ENCODE measurements around the gene TMEM184A. TPM values are rescaled to one million over a fixed set of nuclear protein-coding genes. Genes with fewer than 3 reads are reported as not detected.
A peak's percentile ranks its signal among the peaks of the same experiment; 100 is the strongest.

TMEM184A gene
- total RNA-seq, 2 donors from 2014 or later: 1.5 TPM; not detected in 1

DNA sequence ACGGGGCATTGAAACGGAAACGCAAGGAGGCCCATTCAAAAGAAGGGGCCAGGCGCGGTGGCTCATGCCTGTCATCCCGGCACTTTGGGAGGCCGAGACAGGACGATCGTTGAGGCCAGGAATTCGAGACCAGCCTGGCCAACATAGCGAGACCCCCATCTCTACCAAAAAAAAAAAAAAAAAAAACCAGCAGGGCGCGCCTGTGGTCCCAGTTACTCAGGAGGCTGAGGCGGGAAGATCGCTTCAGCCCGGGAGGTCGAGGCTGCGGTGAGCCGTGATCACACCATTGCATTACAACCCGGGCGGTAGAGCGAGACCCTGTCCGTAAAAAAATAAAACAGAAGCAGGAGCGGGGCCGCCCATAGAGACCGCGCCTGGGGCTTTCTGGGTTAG, 13.4 kb upstream of the TMEM184A start:
- no peaks in the 10 kb centered on the region for H3K9me3 ChIP-seq
- H3K4me1 ChIP-seq (ENCODE audit: control insufficient read depth in 1 of 2, low read depth in 2 of 2): peaks cover 11 to 22% of the 10 kb centered on the region in 2 donors
- TF ChIP-seq, protein P1, sequence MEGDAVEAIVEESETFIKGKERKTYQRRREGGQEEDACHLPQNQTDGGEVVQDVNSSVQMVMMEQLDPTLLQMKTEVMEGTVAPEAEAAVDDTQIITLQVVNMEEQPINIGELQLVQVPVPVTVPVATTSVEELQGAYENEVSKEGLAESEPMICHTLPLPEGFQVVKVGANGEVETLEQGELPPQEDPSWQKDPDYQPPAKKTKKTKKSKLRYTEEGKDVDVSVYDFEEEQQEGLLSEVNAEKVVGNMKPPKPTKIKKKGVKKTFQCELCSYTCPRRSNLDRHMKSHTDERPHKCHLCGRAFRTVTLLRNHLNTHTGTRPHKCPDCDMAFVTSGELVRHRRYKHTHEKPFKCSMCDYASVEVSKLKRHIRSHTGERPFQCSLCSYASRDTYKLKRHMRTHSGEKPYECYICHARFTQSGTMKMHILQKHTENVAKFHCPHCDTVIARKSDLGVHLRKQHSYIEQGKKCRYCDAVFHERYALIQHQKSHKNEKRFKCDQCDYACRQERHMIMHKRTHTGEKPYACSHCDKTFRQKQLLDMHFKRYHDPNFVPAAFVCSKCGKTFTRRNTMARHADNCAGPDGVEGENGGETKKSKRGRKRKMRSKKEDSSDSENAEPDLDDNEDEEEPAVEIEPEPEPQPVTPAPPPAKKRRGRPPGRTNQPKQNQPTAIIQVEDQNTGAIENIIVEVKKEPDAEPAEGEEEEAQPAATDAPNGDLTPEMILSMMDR (IDR thresholded peaks at IDR 0.05): no peak
- no peak for DNase-seq (ENCODE audit: low spot score)
- peak overlapping the region; percentile 96 for H3K4me3 ChIP-seq
- no peak for ATAC-seq (ENCODE audit: insufficient number of reproducible peaks, low FRiP score, low read depth)
- H3K27me3 ChIP-seq (replicated peaks; ENCODE audit: insufficient read depth): no peaks in the 10 kb centered on the region
- H3K36me3 ChIP-seq: peaks cover 4% of the 10 kb centered on the region
- H3K27ac ChIP-seq: peak overlapping the region; percentile 90 to 93

DNA sequence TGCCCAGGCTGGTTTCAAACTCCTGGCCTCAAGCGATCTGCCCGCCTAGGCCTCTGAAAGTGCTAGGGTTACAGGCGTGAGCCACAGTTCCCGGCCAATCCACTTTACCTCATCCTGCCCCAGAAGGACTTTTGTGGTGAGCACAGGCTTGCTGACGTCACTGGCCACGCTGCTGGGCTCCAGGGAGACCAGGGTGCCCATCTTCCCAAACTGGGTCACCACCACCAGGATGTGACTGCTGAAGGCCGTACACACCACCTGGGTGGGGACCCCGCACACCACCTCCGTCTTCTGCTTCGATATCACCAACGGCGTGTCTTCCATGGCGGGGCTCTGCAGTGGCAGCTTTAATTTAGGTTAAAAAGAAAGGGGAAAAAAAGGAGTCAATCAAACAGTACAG, 13.0 kb upstream of the TMEM184A start:
- Histone ChIP-seq H3K4me1 (ENCODE audit: control insufficient read depth in 1 of 2, low read depth in 2 of 2) (peaks cover 11 to 22% of the 10 kb centered on the region in 2 donors), H3K27me3 (replicated peaks; ENCODE audit: insufficient read depth) (no peaks in the 10 kb centered on the region), H3K4me3 (peak overlapping the region; percentile 96), H3K36me3 (peaks cover 4% of the 10 kb centered on the region), H3K9me3 (no peaks in the 10 kb centered on the region), H3K27ac (peak overlapping the region in 1 of 2 donors; percentile 90)
- no peak for DNase-seq (ENCODE audit: low spot score)
- ATAC-seq (ENCODE audit: insufficient number of reproducible peaks, low FRiP score, low read depth): no peak
- TF ChIP-seq, protein P1 (IDR thresholded peaks at IDR 0.05): no peak

DNA sequence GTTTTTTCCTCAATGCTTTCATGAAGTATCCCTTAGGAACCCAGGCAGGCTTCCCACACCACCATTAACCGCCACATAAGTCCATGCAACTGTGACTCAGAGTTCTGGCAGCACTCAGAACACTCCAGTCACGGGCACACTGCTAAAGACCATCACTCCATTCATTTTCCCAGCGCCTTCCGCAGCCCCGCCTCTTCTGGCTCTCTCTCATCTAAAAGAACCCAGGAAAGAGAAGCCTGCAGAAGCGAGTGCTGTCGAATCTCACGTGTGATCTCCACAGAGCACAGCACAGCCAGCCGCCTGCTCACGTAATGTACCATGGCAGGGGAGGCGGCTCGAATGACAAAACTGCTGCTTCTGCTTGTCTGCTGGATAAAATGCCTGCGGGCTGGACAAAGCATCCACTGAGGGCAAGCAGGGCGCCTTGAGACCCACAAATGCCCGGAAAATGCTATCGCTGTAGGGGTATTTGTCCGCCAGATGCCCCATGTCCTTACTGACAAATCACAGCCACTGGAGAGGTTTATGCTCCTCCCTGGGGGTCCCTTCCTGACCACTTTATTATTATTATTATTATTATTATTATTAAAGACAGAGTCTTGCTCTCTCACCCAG, 12.0 kb upstream of the TMEM184A start:
- Histone ChIP-seq H3K27me3 (replicated peaks; ENCODE audit: insufficient read depth) (no peaks in the 10 kb centered on the region), H3K9me3 (no peaks in the 10 kb centered on the region), H3K4me1 (ENCODE audit: control insufficient read depth in 1 of 2, low read depth in 2 of 2) (peaks cover 11 to 22% of the 10 kb centered on the region in 2 donors), H3K36me3 (peaks cover 4% of the 10 kb centered on the region), H3K4me3 (no peak overlapping the region), H3K27ac (no peak overlapping the region)
- TF ChIP-seq, protein P1 (IDR thresholded peaks at IDR 0.05): no peak
- DNase-seq (ENCODE audit: low spot score) (no peak), ATAC-seq (ENCODE audit: insufficient number of reproducible peaks, low FRiP score, low read depth) (no peak)

DNA sequence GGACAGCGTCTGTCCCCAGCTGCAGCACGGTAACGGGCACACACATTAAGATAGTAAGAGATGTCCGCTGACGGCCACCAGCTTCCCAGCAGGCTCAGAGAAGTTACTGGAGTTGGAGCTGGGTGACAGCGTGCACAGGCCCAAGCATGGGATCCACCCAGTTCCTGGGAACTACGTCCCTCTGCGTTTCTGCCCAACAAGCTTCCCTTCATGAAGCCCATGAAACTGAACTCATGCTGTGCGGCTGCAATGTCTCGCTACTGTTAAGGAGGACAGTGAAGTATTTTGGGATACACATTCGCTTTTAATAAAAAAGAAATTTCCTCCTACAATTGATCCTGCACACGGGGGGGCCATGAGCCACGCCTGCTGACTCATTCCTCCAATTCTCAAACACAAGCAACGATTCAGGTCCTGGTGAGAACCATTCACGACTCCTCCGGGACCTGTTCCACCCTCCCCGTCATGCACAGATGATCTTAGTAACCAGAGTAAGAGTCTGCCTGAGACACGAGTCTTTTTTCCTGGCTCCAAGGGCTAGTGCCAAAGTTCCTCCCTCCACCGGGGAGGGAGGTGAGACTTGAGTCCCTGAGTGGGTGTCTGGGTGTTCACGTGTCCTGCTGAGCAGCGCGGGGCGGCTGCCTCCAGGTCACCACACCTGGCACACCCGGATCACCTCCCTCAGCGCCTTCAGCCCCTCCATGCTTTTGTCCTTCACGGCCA, 11.2 kb upstream of the TMEM184A start:
- Histone ChIP-seq H3K4me1 (ENCODE audit: control insufficient read depth in 1 of 2, low read depth in 2 of 2) (peaks cover 11 to 22% of the 10 kb centered on the region in 2 donors), H3K4me3 (no peak overlapping the region), H3K27ac (no peak overlapping the region), H3K27me3 (replicated peaks; ENCODE audit: insufficient read depth) (no peaks in the 10 kb centered on the region), H3K36me3 (peaks cover 4% of the 10 kb centered on the region), H3K9me3 (no peaks in the 10 kb centered on the region)
- ATAC-seq (ENCODE audit: insufficient number of reproducible peaks, low FRiP score, low read depth): no peak
- no peak for DNase-seq (ENCODE audit: low spot score)
- TF ChIP-seq, protein P1 (IDR thresholded peaks at IDR 0.05): no peak

DNA sequence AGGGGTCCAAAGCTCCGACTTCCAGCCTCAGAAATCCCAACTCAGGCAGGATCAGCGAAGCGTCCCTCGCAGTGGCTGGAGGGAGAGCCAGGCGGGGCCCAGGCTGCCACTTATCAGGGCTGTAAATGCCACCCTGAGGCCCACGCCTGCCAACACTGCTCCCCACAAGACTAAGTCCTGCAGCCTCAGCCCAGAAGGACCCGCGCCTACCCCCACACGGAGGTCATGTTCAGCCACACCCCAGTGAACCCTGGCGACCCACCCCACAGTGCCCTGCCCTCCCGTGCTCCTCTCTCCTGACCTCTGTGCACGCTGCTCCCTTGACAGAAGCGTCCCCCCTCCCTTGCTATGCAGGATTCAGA, 10.7 kb upstream of the TMEM184A start:
- TF ChIP-seq, protein P1 (IDR thresholded peaks at IDR 0.05): no peak
- DNase-seq (ENCODE audit: low spot score) (no peak), ATAC-seq (ENCODE audit: insufficient number of reproducible peaks, low FRiP score, low read depth) (no peak)
- Histone ChIP-seq H3K4me3 (no peak overlapping the region), H3K27me3 (replicated peaks; ENCODE audit: insufficient read depth) (no peaks in the 10 kb centered on the region), H3K4me1 (ENCODE audit: control insufficient read depth in 1 of 2, low read depth in 2 of 2) (peaks cover 11 to 22% of the 10 kb centered on the region in 2 donors), H3K36me3 (peaks cover 4% of the 10 kb centered on the region), H3K9me3 (no peaks in the 10 kb centered on the region), H3K27ac (no peak overlapping the region)

Measured in thoracic aorta (tissue), 2 donors.